Mesendoderm (in vitro differentiated cells): ENCODE measurements around the gene SPOCK1.

Experiments
- DNase-seq: peaks from one replicate; pipeline ENCODE4 v3.0.0; 2013
- H2AK5ac ChIP-seq: 2 replicates; pipeline ENCODE4 v1.6.1; 2013; ENCODE audit warnings: low read length, inconsistent platforms
- H2BK120ac ChIP-seq: 2 replicates; pipeline ENCODE4 v1.6.1; 2013; ENCODE audit warnings: low read depth, mild to moderate bottlenecking, low read length, moderate library complexity, mixed read lengths
- H2BK15ac ChIP-seq: replicated peaks from 2 replicates; pipeline ENCODE4 v1.6.1; 2013; ENCODE audit warnings: low read depth, mild to moderate bottlenecking, moderate library complexity
- H2BK5ac ChIP-seq: 2 replicates; pipeline ENCODE4 v1.6.1; 2013; ENCODE audit warnings: low read length, inconsistent platforms
- H3K18ac ChIP-seq: 2 replicates; pipeline ENCODE4 v1.6.1; 2013; ENCODE audit warnings: mild to moderate bottlenecking, low read length, mixed read lengths
- H3K23ac ChIP-seq: one replicate; pipeline ENCODE4 v1.6.1; 2013; ENCODE audit warnings: low read length
- H3K27ac ChIP-seq: 2 replicates; pipeline ENCODE4 v1.5.1; 2013; ENCODE audit warnings: low read depth, mild to moderate bottlenecking, inconsistent platforms, low read length, moderate library complexity
- H3K27me3 ChIP-seq: 2 replicates; pipeline ENCODE4 v1.6.1; 2013; ENCODE audit warnings: low read length, control low read depth, mild to moderate bottlenecking, inconsistent platforms; ENCODE audit not compliant: insufficient read depth, poor library complexity
- H3K36me3 ChIP-seq: 2 replicates; pipeline ENCODE4 v1.6.1; 2013; ENCODE audit warnings: low read length, inconsistent platforms; ENCODE audit not compliant: control insufficient read depth, insufficient read depth
- H3K4ac ChIP-seq: one replicate; pipeline ENCODE4 v1.6.1; 2013; ENCODE audit warnings: low read depth, mild to moderate bottlenecking, low read length, moderate library complexity
- H3K4me1 ChIP-seq: 2 replicates; pipeline ENCODE4 v1.6.1; 2013; ENCODE audit warnings: low read depth, low read length, inconsistent platforms; ENCODE audit not compliant: control insufficient read depth
- H3K4me2 ChIP-seq: 2 replicates; pipeline ENCODE4 v1.6.1; 2013; ENCODE audit warnings: low read length
- H3K4me3 ChIP-seq: 2 replicates; pipeline ENCODE4 v1.5.1; 2013; ENCODE audit warnings: mild to moderate bottlenecking, low read length
- H3K56ac ChIP-seq: one replicate; pipeline ENCODE4 v1.6.1; 2013; ENCODE audit warnings: low read length
- H3K79me1 ChIP-seq: 2 replicates; pipeline ENCODE4 v1.6.1; 2013; ENCODE audit warnings: low read length, inconsistent platforms
- H3K79me2 ChIP-seq: 2 replicates; pipeline ENCODE4 v1.6.1; 2013; ENCODE audit warnings: mild to moderate bottlenecking, low read length; ENCODE audit not compliant: control insufficient read depth, insufficient read depth
- H3K9ac ChIP-seq: 2 replicates; pipeline ENCODE4 v1.6.1; 2013; ENCODE audit warnings: low read length, inconsistent platforms
- H4K5ac ChIP-seq: one replicate; pipeline ENCODE4 v1.6.1; 2013; ENCODE audit warnings: low read length
- H4K8ac ChIP-seq: one replicate; pipeline ENCODE4 v1.6.1; 2013; ENCODE audit warnings: low read depth, mild to moderate bottlenecking, control low read depth, low read length, moderate library complexity
- WGBS: extraction: QIAGEN DNeasy Blood & Tissue Kit; methylation state at CpG from one replicate; pipeline ENCODE4 v1.1.7; 2013; ENCODE audit warnings: low lambda C conversion rate, missing lambda C conversion rate; ENCODE audit not compliant: insufficient coverage; ENCODE audit errors: extremely low coverage; 5-methylcytosine and 5-hydroxymethylcytosine counted together

The SPOCK1 gene

GRCh38 chr5:137252512-137252911, 246.6 kb downstream of the SPOCK1 start:
- no peak overlapping the region for H2BK5ac ChIP-seq
- no peak overlapping the region for H3K9ac ChIP-seq
- no CpG with 5 or more reads among the region's 2 CpGs for WGBS
- H2BK120ac ChIP-seq, result no peak overlapping the region
- no peak overlapping the region for H3K23ac ChIP-seq
- no peak overlapping the region for H3K4me2 ChIP-seq
- no peaks in the 10 kb centered on the region for H3K27me3 ChIP-seq
- no peaks in the 10 kb centered on the region for H3K36me3 ChIP-seq
- no peak for DNase-seq
- no peaks in the 10 kb centered on the region for H3K79me2 ChIP-seq
- no peak overlapping the region for H4K5ac ChIP-seq
- no peak overlapping the region for H3K4ac ChIP-seq
- H3K18ac ChIP-seq, result no peak overlapping the region
- H3K79me1 ChIP-seq, result no peaks in the 10 kb centered on the region
- no peak overlapping the region for H4K8ac ChIP-seq
- no peak overlapping the region for H3K4me3 ChIP-seq
- H3K56ac ChIP-seq, result no peak overlapping the region
- no peaks in the 10 kb centered on the region for H3K4me1 ChIP-seq
- H2AK5ac ChIP-seq, result no peak overlapping the region
- no peak overlapping the region for H3K27ac ChIP-seq
- no peak overlapping the region for H2BK15ac ChIP-seq

GRCh38 chr5:137250421-137250820, 248.7 kb downstream of the SPOCK1 start:
- H3K4ac ChIP-seq, result no peak overlapping the region
- no peak overlapping the region for H3K23ac ChIP-seq
- no peak overlapping the region for H2BK5ac ChIP-seq
- H3K36me3 ChIP-seq, result no peaks in the 10 kb centered on the region
- H3K79me1 ChIP-seq, result no peaks in the 10 kb centered on the region
- H2BK120ac ChIP-seq, result no peak overlapping the region
- H3K56ac ChIP-seq, result no peak overlapping the region
- no peak overlapping the region for H3K4me3 ChIP-seq
- no peak overlapping the region for H3K9ac ChIP-seq
- no peaks in the 10 kb centered on the region for H3K79me2 ChIP-seq
- no peak overlapping the region for H4K8ac ChIP-seq
- no peaks in the 10 kb centered on the region for H3K4me1 ChIP-seq
- no peak overlapping the region for H4K5ac ChIP-seq
- H3K27me3 ChIP-seq, result no peaks in the 10 kb centered on the region
- no peak overlapping the region for H2AK5ac ChIP-seq
- no peak overlapping the region for H2BK15ac ChIP-seq
- H3K27ac ChIP-seq, result no peak overlapping the region
- DNase-seq, result no peak
- H3K4me2 ChIP-seq, result no peak overlapping the region
- no CpG with 5 or more reads among the region's 6 CpGs for WGBS
- H3K18ac ChIP-seq, result no peak overlapping the region

GRCh38 chr5:137248527-137248926, 250.6 kb downstream of the SPOCK1 start:
- Histone ChIP-seq H3K4me2 (no peak overlapping the region), H2BK120ac (no peak overlapping the region), H3K79me1 (no peaks in the 10 kb centered on the region), H3K9ac (no peak overlapping the region), H4K8ac (no peak overlapping the region), H3K27ac (no peak overlapping the region), H3K27me3 (no peaks in the 10 kb centered on the region), H2BK5ac (no peak overlapping the region), H3K36me3 (no peaks in the 10 kb centered on the region), H3K23ac (no peak overlapping the region), H3K56ac (no peak overlapping the region), H2BK15ac (no peak overlapping the region), H2AK5ac (no peak overlapping the region), H3K4ac (no peak overlapping the region), H3K79me2 (no peaks in the 10 kb centered on the region), H3K4me1 (no peaks in the 10 kb centered on the region), H3K18ac (no peak overlapping the region), H3K4me3 (no peak overlapping the region), H4K5ac (no peak overlapping the region)
- no CpG with 5 or more reads among the region's 3 CpGs for WGBS
- no peak for DNase-seq

- H4K5ac ChIP-seq, result no peak overlapping the region
- no peaks in the 10 kb centered on the region for H3K27me3 ChIP-seq
- no peak overlapping the region for H3K9ac ChIP-seq
- no peak overlapping the region for H2BK5ac ChIP-seq
- H3K79me2 ChIP-seq, result no peaks in the 10 kb centered on the region
- H3K23ac ChIP-seq, result no peak overlapping the region
- H3K4ac ChIP-seq, result no peak overlapping the region
- H3K36me3 ChIP-seq, result no peaks in the 10 kb centered on the region
- H3K4me3 ChIP-seq, result no peak overlapping the region
- H4K8ac ChIP-seq, result no peak overlapping the region
- no peak overlapping the region for H2BK120ac ChIP-seq
- no peak overlapping the region for H2AK5ac ChIP-seq
- no CpG with 5 or more reads among the region's 2 CpGs for WGBS
- H3K27ac ChIP-seq, result no peak overlapping the region
- H3K4me2 ChIP-seq, result no peak overlapping the region
- H3K18ac ChIP-seq, result no peak overlapping the region
- no peak for DNase-seq
- H3K56ac ChIP-seq, result no peak overlapping the region
- H3K79me1 ChIP-seq, result no peaks in the 10 kb centered on the region
- H3K4me1 ChIP-seq, result no peaks in the 10 kb centered on the region
- H2BK15ac ChIP-seq, result no peak overlapping the region
These were observed 253.7 kb downstream of the SPOCK1 start for GRCh38 chr5:137245438-137245837.

GRCh38 chr5:137240285-137240684, 258.8 kb downstream of the SPOCK1 start:
- no CpG with 5 or more reads among the region's 2 CpGs for whole genome bisulfite sequencing
- Histone ChIP-seq H2BK15ac (no peak overlapping the region), H3K4me1 (no peaks in the 10 kb centered on the region), H3K27me3 (no peaks in the 10 kb centered on the region), H3K23ac (no peak overlapping the region), H4K8ac (no peak overlapping the region), H3K18ac (no peak overlapping the region), H3K9ac (no peak overlapping the region), H4K5ac (no peak overlapping the region), H3K4me3 (no peak overlapping the region), H3K27ac (no peak overlapping the region), H2AK5ac (no peak overlapping the region), H3K4me2 (no peak overlapping the region), H3K79me2 (no peaks in the 10 kb centered on the region), H2BK120ac (no peak overlapping the region), H3K36me3 (no peaks in the 10 kb centered on the region), H3K79me1 (no peaks in the 10 kb centered on the region), H2BK5ac (no peak overlapping the region), H3K56ac (no peak overlapping the region), H3K4ac (no peak overlapping the region)
- peak; percentile 76 for DNase-seq

GRCh38 chr5:137236849-137237507, 262.1 kb downstream of the SPOCK1 start:
- Histone ChIP-seq H3K4ac (no peak overlapping the region), H3K79me1 (no peaks in the 10 kb centered on the region), H4K5ac (no peak overlapping the region), H3K4me1 (no peaks in the 10 kb centered on the region), H3K23ac (no peak overlapping the region), H3K27me3 (no peaks in the 10 kb centered on the region), H2BK5ac (no peak overlapping the region), H3K9ac (no peak overlapping the region), H4K8ac (no peak overlapping the region), H3K4me2 (no peak overlapping the region), H2BK15ac (no peak overlapping the region), H3K56ac (no peak overlapping the region), H2BK120ac (no peak overlapping the region), H2AK5ac (no peak overlapping the region), H3K4me3 (no peak overlapping the region), H3K36me3 (no peaks in the 10 kb centered on the region), H3K79me2 (no peaks in the 10 kb centered on the region), H3K18ac (no peak overlapping the region), H3K27ac (no peak overlapping the region)
- no peak for DNase-seq
- WGBS, result no CpG with 5 or more reads among the region's 5 CpGs
